ENCODE results near the gene RBFA. TPM values are rescaled to one million over a fixed set of nuclear protein-coding genes. Genes with fewer than 3 reads are reported as not detected.

The RBFA gene
- 22.8 TPM for total RNA-seq
- long read RNA-seq, transcript RBFA-202 (7 exons, 1,407 nt), result major isoform, 36 of 49 reads
- long read RNA-seq, partial matches to known transcripts, result 1 of 49 reads
- long read RNA-seq, other reads (novel, unspliced or antisense), result 12 of 49 reads

- Histone ChIP-seq H3K9me3 (replicated peaks) (peaks cover 8% of the 10 kb centered on the region), H3K27me3 (ENCODE audit: low read depth) (no peaks in the 10 kb centered on the region), H3K36me3 (peaks cover 21% of the 10 kb centered on the region), H3K4me3 (peak within 1 kb of the TSS; percentile 93), H3K4me1 (peaks cover 27% of the 10 kb centered on the region), H3K27ac (replicated peaks) (peak within 1 kb of the TSS; percentile 93)
- intact Hi-C loops (cut with micrococcal nuclease), result no loop called here
- peak; percentile 100 for DNase-seq
- TF ChIP-seq CTCF (IDR thresholded peaks at IDR 0.05; ENCODE audit: borderline replicate concordance), result peak; percentile 54
These were observed at the start of gene RBFA for GRCh38 chr18:80034068-80034851. Gene RBFA, plus strand, starts transcription at chr18:80034434. Its CDS starts 62 bp downstream, at chr18:80034496.

- H3K9me3 ChIP-seq (replicated peaks), result no peaks in the 10 kb centered on the region
- no peak for DNase-seq
- H3K4me3 ChIP-seq, result no peak overlapping the region
- no peak for TF ChIP-seq CTCF (IDR thresholded peaks at IDR 0.05; ENCODE audit: borderline replicate concordance)
- H3K27ac ChIP-seq (replicated peaks), result no peak overlapping the region
- peaks cover 64% of the 10 kb centered on the region for H3K4me1 ChIP-seq
- H3K27me3 ChIP-seq (ENCODE audit: low read depth), result no peaks in the 10 kb centered on the region
- H3K36me3 ChIP-seq, result peaks cover 6% of the 10 kb centered on the region
- intact Hi-C loops (cut with micrococcal nuclease), result no loop called here
These were observed 49.1 kb upstream of the RBFA start for GRCh38 chr18:79985172-79985571.

GRCh38 chr18:79986726-79987125 lies 47.5 kb upstream of the RBFA start:
- DNase-seq, result no peak
- Histone ChIP-seq H3K4me3 (peak overlapping the region; percentile 88), H3K4me1 (peaks cover 59% of the 10 kb centered on the region), H3K27me3 (ENCODE audit: low read depth) (no peaks in the 10 kb centered on the region), H3K27ac (replicated peaks) (peak overlapping the region; percentile 17), H3K36me3 (peaks cover 6% of the 10 kb centered on the region), H3K9me3 (replicated peaks) (no peaks in the 10 kb centered on the region)
- intact Hi-C loops (cut with micrococcal nuclease), result no loop called here
- TF ChIP-seq CTCF (IDR thresholded peaks at IDR 0.05; ENCODE audit: borderline replicate concordance), result no peak

- H3K4me1 ChIP-seq, result peaks cover 50% of the 10 kb centered on the region
- H3K9me3 ChIP-seq (replicated peaks), result no peaks in the 10 kb centered on the region
- H3K27me3 ChIP-seq (ENCODE audit: low read depth), result no peaks in the 10 kb centered on the region
- no peak for TF ChIP-seq CTCF (IDR thresholded peaks at IDR 0.05; ENCODE audit: borderline replicate concordance)
- peak overlapping the region; percentile 98 for H3K27ac ChIP-seq (replicated peaks)
- no peak for DNase-seq
- peak overlapping the region; percentile 88 for H3K4me3 ChIP-seq
- intact Hi-C loops (cut with micrococcal nuclease), result no loop called here
- H3K36me3 ChIP-seq, result peaks cover 6% of the 10 kb centered on the region
These were observed 46.7 kb upstream of the RBFA start for GRCh38 chr18:79987566-79987965.

GRCh38 chr18:79988071-79988450 lies 46.2 kb upstream of the RBFA start:
- peaks cover 45% of the 10 kb centered on the region for H3K4me1 ChIP-seq
- TF ChIP-seq CTCF (IDR thresholded peaks at IDR 0.05; ENCODE audit: borderline replicate concordance), result peak; percentile 44
- H3K4me3 ChIP-seq, result peak overlapping the region; percentile 88
- peak overlapping the region; percentile 98 for H3K27ac ChIP-seq (replicated peaks)
- no peaks in the 10 kb centered on the region for H3K27me3 ChIP-seq (ENCODE audit: low read depth)
- H3K36me3 ChIP-seq, result peaks cover 6% of the 10 kb centered on the region
- intact Hi-C loops (cut with micrococcal nuclease), result no loop called here
- DNase-seq, result peak; percentile 52
- no peaks in the 10 kb centered on the region for H3K9me3 ChIP-seq (replicated peaks)

All from left ventricle myocardium inferior (tissue), 1 donor.